K562 treated with DMSO at 1 percent for 4 hours (cell line): ENCODE data around the gene FOSB. TPM values are rescaled to one million over a fixed set of nuclear protein-coding genes. Genes with fewer than 3 reads are reported as not detected.

Experiments used
- total RNA-seq: library from RNA; unstranded; fragments of 300-600 nt; gene quantifications from 2 replicates; pipeline ENCODE4 v1.2.3, GENCODE V29; 2022; ENCODE audit not compliant: insufficient read depth

FOSB gene
- total RNA-seq = 1.0 and 2.9 TPM in 2 replicates

DNA sequence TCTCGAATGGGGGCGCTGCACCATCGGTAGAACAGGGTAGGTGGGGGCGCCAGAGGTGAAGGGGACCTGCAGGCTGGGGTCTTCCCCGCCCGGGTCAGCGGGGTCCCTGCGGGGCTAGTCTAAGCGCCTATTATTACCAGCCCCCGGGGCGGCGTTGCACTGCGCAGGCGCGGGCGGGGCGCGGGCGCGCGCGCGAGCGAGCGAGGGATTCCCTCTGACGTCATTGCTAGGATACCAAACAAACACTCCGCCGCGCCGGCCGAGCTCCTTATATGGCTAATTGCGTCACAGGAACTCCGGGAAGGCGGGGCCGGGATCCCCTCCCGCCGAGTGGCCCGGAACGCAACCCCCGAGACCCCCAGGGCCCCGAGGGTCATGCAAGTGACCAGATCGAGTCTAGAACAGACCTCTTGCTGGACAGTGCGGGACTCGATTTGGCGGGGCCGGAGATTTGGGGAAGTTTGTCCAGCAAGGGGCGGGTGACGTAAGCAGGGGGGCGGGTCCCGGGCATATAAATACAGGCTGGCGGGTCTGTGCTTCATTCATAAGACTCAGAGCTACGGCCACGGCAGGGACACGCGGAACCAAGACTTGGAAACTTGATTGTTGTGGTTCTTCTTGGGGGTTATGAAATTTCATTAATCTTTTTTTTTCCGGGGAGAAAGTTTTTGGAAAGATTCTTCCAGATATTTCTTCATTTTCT is at the start of gene FOSB:
Gene FOSB (plus strand): TSS at position 541 of the 703 bp plus-strand sequence. CDS start 591 bp downstream, outside the sequence.

GRCh38 chr19:45423589-45424190 is 44.1 kb upstream of the FOSB start, which contains the start of gene ERCC1:
Gene ERCC1, minus strand, starts transcription at chr19:45423917. Its CDS starts 543 bp downstream, at chr19:45423374.

DNA sequence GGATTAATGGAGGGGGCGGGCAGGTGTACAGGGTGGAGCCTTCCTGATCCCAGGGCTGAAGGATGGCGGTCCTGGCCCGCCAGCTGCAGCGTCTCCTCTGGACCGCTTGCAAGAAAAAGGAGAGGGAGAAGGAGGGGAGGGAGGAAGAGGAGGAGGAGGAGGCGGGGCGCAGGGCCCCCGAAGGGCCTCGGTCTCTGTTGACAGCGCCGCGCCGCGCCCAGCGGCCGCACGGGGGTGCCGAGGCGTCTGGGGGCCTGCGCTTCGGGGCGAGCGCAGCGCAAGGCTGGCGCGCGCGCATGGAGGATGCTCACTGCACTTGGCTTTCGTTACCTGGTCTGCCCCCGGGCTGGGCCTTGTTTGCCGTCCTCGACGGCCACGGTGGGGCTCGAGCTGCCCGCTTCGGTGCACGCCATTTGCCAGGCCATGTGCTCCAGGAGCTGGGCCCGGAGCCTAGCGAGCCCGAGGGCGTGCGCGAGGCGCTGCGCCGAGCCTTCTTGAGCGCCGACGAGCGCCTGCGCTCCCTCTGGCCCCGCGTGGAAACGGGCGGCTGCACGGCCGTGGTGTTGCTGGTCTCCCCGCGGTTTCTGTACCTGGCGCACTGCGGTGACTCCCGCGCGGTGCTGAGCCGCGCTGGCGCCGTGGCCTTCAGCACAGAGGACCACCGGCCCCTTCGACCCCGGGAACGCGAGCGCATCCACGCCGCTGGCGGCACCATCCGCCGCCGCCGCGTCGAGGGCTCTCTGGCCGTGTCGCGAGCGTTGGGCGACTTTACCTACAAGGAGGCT is 30.8 kb downstream of the FOSB start, which contains the start of gene PPM1N:
Gene PPM1N (plus strand): TSS at position 33 of the 785 bp plus-strand sequence. CDS start 30 bp downstream, at position 63.

GRCh38 chr19:45506989-45507871 is 39.4 kb downstream of the FOSB start, which contains the start of gene VASP:
Gene VASP, plus strand, starts transcription at chr19:45507479. Its CDS starts 293 bp downstream, at chr19:45507772.

Other genes with a start within 250 kb of the FOSB start
- gene EXOC3L2, start 222.6 kb upstream of the FOSB start, total RNA-seq = 10.5 and 12.9 TPM in 2 replicates
- 20.2 and 23.1 TPM in 2 replicates for gene MARK4, start 216.7 kb upstream of the FOSB start, total RNA-seq
- not detected in 2 replicates for gene CKM, start 145.1 kb upstream of the FOSB start, total RNA-seq
- 2.4 and 4.9 TPM in 2 replicates for gene KLC3, start 127.2 kb upstream of the FOSB start, total RNA-seq
- gene ERCC2, start 97.4 kb upstream of the FOSB start, total RNA-seq = 26.3 and 27.2 TPM in 2 replicates
- 15.9 and 26.6 TPM in 2 replicates for gene PPP1R13L, start 62.9 kb upstream of the FOSB start, total RNA-seq
- 2.8 and 2.9 TPM in 2 replicates for gene POLR1G, start 61.4 kb upstream of the FOSB start, total RNA-seq
- gene ERCC1, start 44.1 kb upstream of the FOSB start, total RNA-seq = 53.4 and 72.7 TPM in 2 replicates
- gene RTN2, start 29.1 kb downstream of the FOSB start, total RNA-seq = 56.5 and 60.3 TPM in 2 replicates
- 12.6 and 14.2 TPM in 2 replicates for gene PPM1N, start 30.4 kb downstream of the FOSB start, total RNA-seq
- gene VASP, start 39.5 kb downstream of the FOSB start, total RNA-seq = 91.0 and 99.4 TPM in 2 replicates
- gene OPA3, start 116.8 kb downstream of the FOSB start, total RNA-seq = 5.3 and 15.5 TPM in 2 replicates
- not detected in 2 replicates for gene GPR4, start 134.2 kb downstream of the FOSB start, total RNA-seq
- 48.9 and 83.8 TPM in 2 replicates for gene EML2, start 171.4 kb downstream of the FOSB start, total RNA-seq
- gene GIPR, start 200.2 kb downstream of the FOSB start, total RNA-seq = 11.7 and 15.8 TPM in 2 replicates
- 823 and 893 TPM in 2 replicates for gene SNRPD2, start 224.0 kb downstream of the FOSB start, total RNA-seq
- 22.5 and 31.7 TPM in 2 replicates for gene QPCTL, start 224.7 kb downstream of the FOSB start, total RNA-seq